Endodermal cell (in vitro differentiated cells): ENCODE measurements around the gene NFKBIE. TPM values are rescaled to one million over a fixed set of nuclear protein-coding genes. Genes with fewer than 3 reads are reported as not detected.

Experiments
- DNase-seq: peaks from one replicate; pipeline ENCODE4 v3.0.0-alpha.2; 2017
- H3K27ac ChIP-seq: 2 replicates; pipeline ENCODE4 v1.5.1; 2013; ENCODE audit warnings: mild to moderate bottlenecking, low read depth, low read length, moderate library complexity
- H3K27me3 ChIP-seq: 2 replicates; pipeline ENCODE4 v1.6.1; 2013; ENCODE audit warnings: mild to moderate bottlenecking, low read length, moderate library complexity; ENCODE audit not compliant: insufficient read depth, control insufficient read depth, poor library complexity, severe bottlenecking
- H3K36me3 ChIP-seq: 2 replicates; pipeline ENCODE4 v1.7.0; 2013; ENCODE audit warnings: mild to moderate bottlenecking, low read length, moderate library complexity; ENCODE audit not compliant: control insufficient read depth, insufficient read depth
- H3K4me1 ChIP-seq: one replicate; pipeline ENCODE4 v1.7.0; 2013; ENCODE audit warnings: low read length; ENCODE audit not compliant: control insufficient read depth, insufficient read depth
- H3K4me3 ChIP-seq: 2 replicates; pipeline ENCODE4 v1.5.1; 2013; ENCODE audit warnings: mild to moderate bottlenecking, low read length, moderate library complexity
- H3K9ac ChIP-seq: 2 replicates; pipeline ENCODE4 v1.6.1; 2013; ENCODE audit warnings: mild to moderate bottlenecking, low read length, moderate library complexity; ENCODE audit not compliant: poor library complexity, severe bottlenecking; ENCODE audit errors: extremely low read depth
- H3K9me3 ChIP-seq: 2 replicates; pipeline ENCODE4 v1.6.1; 2013; ENCODE audit warnings: mild to moderate bottlenecking, low read length, moderate library complexity; ENCODE audit not compliant: control insufficient read depth
- H3K27ac Mint-ChIP-seq: 2 replicates; pipeline ENCODE4 v1.8.0; 2020; ENCODE audit warnings: mixed read lengths
- H3K27me3 Mint-ChIP-seq: 2 replicates; pipeline ENCODE4 v1.8.0; 2021; ENCODE audit warnings: mild to moderate bottlenecking, mixed read lengths; ENCODE audit not compliant: insufficient read depth
- H3K36me3 Mint-ChIP-seq: 2 replicates; pipeline ENCODE4 v1.8.0; 2020; ENCODE audit warnings: low read depth, mixed read lengths
- H3K4me1 Mint-ChIP-seq: 2 replicates; pipeline ENCODE4 v1.8.0; 2020; ENCODE audit warnings: mixed read lengths
- H3K4me3 Mint-ChIP-seq: 2 replicates; pipeline ENCODE4 v1.8.0; 2020; ENCODE audit warnings: mild to moderate bottlenecking, moderate library complexity, mixed read lengths
- H3K9me3 Mint-ChIP-seq: 2 replicates; pipeline ENCODE4 v1.8.0; 2020; ENCODE audit warnings: mild to moderate bottlenecking, mixed read lengths
- CTCF ChIP-seq: fragments of 200-600 bp; sonication (generic); conservative IDR thresholded peaks from 2 replicates; pipeline ENCODE4 v1.5.0; 2021; ENCODE audit warnings: antibody characterized with exemption, mild to moderate bottlenecking
- WGBS, 2 experiments: methylation state at CpG; one replicate each; pipeline versions ENCODE4 v1.1.5 to v1.1.7; 2013; ENCODE audit warnings: missing lambda C conversion rate in 2 of 2, mixed read lengths in 1 of 2; ENCODE audit not compliant: insufficient coverage in 1 of 2, insufficient read length in 1 of 2; 5-methylcytosine and 5-hydroxymethylcytosine counted together
- total RNA-seq, 2 donors: library from RNA; stranded (reverse); fragmentation: NEBNext Ultra II Directional in 1 of 2; extraction: Animal tissue kit (Norgen Biotek cat#: 25700) in 1 of 2; gene quantifications; 2 replicates in 1 of 2; 3 replicates in 1 of 2; pipeline ENCODE4 v1.2.1, GENCODE V29; 2021

The NFKBIE gene
- total RNA-seq, 2 donors from 2014 or later = 8.3 to 11.0 TPM

GRCh38 chr6:44254191-44255104 lies 10.9 kb downstream of the NFKBIE start:
- peaks cover 33% of the 10 kb centered on the region for H3K4me1 Mint-ChIP-seq
- no peak overlapping the region for H3K9ac ChIP-seq
- H3K4me3 Mint-ChIP-seq = no peak overlapping the region
- H3K36me3 ChIP-seq = peaks cover 60% of the 10 kb centered on the region
- H3K9me3 Mint-ChIP-seq = no peaks in the 10 kb centered on the region
- WGBS, 2 experiments = 89 to 92% methylated on average over 7 to 12 of the region's 12 CpGs
- peak; percentile 73 for DNase-seq
- H3K4me3 ChIP-seq = no peak overlapping the region
- H3K27ac ChIP-seq = no peak overlapping the region
- no peaks in the 10 kb centered on the region for H3K27me3 Mint-ChIP-seq
- no peaks in the 10 kb centered on the region for H3K9me3 ChIP-seq
- H3K27me3 ChIP-seq = no peaks in the 10 kb centered on the region
- peaks cover 64% of the 10 kb centered on the region for H3K36me3 Mint-ChIP-seq
- H3K4me1 ChIP-seq = peaks cover 3% of the 10 kb centered on the region
- TF ChIP-seq CTCF = no peak
- peak overlapping the region; percentile 45 for H3K27ac Mint-ChIP-seq

- peaks cover 72% of the 10 kb centered on the region for H3K36me3 Mint-ChIP-seq
- DNase-seq = peak; percentile 89
- no peaks in the 10 kb centered on the region for H3K27me3 ChIP-seq
- H3K27ac Mint-ChIP-seq = peak overlapping the region; percentile 62
- H3K4me3 ChIP-seq = no peak overlapping the region
- no peak overlapping the region for H3K9ac ChIP-seq
- peaks cover 69% of the 10 kb centered on the region for H3K36me3 ChIP-seq
- H3K27me3 Mint-ChIP-seq = no peaks in the 10 kb centered on the region
- peak; percentile 81 for TF ChIP-seq CTCF
- H3K4me1 Mint-ChIP-seq = peaks cover 41% of the 10 kb centered on the region
- H3K27ac ChIP-seq = no peak overlapping the region
- WGBS, 2 experiments = 86 to 100% methylated on average over 2 to 10 of the region's 10 CpGs
- no peak overlapping the region for H3K4me3 Mint-ChIP-seq
- H3K9me3 Mint-ChIP-seq = no peaks in the 10 kb centered on the region
- peaks cover 3% of the 10 kb centered on the region for H3K4me1 ChIP-seq
- no peaks in the 10 kb centered on the region for H3K9me3 ChIP-seq
Measured at GRCh38 chr6:44253307-44254101, 11.8 kb downstream of the NFKBIE start.

- 96% methylated on average over 14 of the region's 14 CpGs for WGBS, 2 experiments
- H3K9me3 ChIP-seq = no peaks in the 10 kb centered on the region
- H3K9ac ChIP-seq = no peak overlapping the region
- Mint-ChIP-seq H3K9me3 (peaks cover 2% of the 10 kb centered on the region), H3K36me3 (peaks cover 83% of the 10 kb centered on the region), H3K27ac (peak overlapping the region; percentile 50), H3K4me1 (peaks cover 38% of the 10 kb centered on the region), H3K27me3 (no peaks in the 10 kb centered on the region), H3K4me3 (no peak overlapping the region)
- H3K36me3 ChIP-seq = peaks cover 77% of the 10 kb centered on the region
- peaks cover 3% of the 10 kb centered on the region for H3K4me1 ChIP-seq
- no peak overlapping the region for H3K27ac ChIP-seq
- no peak for DNase-seq
- TF ChIP-seq CTCF = no peak
- no peaks in the 10 kb centered on the region for H3K27me3 ChIP-seq
- no peak overlapping the region for H3K4me3 ChIP-seq
Measured at GRCh38 chr6:44251576-44252524, 13.5 kb downstream of the NFKBIE start.
